H4 (cell line): Measurements from ENCODE around the gene POLR3K. TPM values are rescaled to one million over a fixed set of nuclear protein-coding genes. Genes with fewer than 3 reads are reported as not detected.
"Not testable (repeated sequence)": the region's sequence is repeated elsewhere in the genome, so short reads cannot be mapped to it uniquely, and the experiment has no call there.

Experiments used
- DNase-seq: peaks from one replicate; pipeline ENCODE4 v3.0.0-alpha.2; 2015; ENCODE audit warnings: low spot score
- total RNA-seq: library from RNA; depleted of rRNA; stranded (reverse); fragments of >200 nt; shearing (Covaris generic); gene quantifications from 2 replicates; pipeline ENCODE4 v1.2.3, GENCODE V29; 2014

Gene POLR3K
- total RNA-seq, 1 experiment from 2014 or later, result 12.5 TPM

- no peak for DNase-seq
Measured at GRCh38 chr16:63998-64913, 10.8 kb upstream of the POLR3K start.

DNA sequence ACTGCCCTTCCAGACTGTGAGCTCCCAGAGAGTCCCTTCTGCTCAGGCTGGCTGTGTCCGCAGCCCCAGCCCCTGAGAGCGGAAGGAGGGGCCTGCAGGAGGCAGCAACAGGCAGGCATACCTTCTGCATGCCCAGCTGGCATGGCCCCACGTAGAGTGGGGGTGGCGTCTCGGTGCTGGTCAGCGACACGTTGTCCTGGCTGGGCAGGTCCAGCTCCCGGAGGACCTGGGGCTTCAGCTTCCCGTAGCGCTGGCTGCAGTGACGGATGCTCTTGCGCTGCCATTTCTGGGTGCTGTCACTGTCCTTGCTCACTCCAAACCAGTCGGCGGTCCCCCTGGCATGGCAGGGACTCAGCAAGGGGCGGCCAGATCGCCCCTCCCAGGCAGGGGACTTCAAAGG lies 10.1 kb upstream of the POLR3K start:
- DNase-seq, result no peak

GRCh38 chr16:62968-63391 lies 9.6 kb upstream of the POLR3K start:
- DNase-seq, result no peak

- no peak for DNase-seq
Measured at GRCh38 chr16:62283-62967, 9.0 kb upstream of the POLR3K start.

DNA sequence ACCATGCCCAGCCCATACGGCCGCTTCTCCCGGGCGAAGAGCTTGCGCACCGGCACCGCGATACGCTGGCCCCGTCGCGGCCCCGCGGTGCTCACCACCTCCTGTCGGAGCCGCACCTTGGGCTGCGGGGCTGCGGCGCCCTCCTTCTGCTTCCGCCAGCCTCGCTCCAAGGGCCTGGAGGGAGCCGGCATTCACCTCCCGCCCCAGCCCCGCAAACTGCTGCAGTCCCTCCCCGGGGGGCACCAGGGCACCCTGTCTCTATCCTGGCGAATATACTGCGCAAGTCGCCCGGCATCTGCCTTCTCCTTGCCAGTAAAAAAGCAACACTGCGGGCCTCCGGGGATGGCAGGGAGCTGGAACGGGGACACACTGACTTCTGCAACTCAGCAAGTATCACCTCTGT lies 8.5 kb upstream of the POLR3K start:
- DNase-seq, result no peak

- DNase-seq, result no peak
Measured at GRCh38 chr16:60929-61878, 7.8 kb upstream of the POLR3K start.

- no peak for DNase-seq
Measured at GRCh38 chr16:60166-60565, 6.8 kb upstream of the POLR3K start.

DNA sequence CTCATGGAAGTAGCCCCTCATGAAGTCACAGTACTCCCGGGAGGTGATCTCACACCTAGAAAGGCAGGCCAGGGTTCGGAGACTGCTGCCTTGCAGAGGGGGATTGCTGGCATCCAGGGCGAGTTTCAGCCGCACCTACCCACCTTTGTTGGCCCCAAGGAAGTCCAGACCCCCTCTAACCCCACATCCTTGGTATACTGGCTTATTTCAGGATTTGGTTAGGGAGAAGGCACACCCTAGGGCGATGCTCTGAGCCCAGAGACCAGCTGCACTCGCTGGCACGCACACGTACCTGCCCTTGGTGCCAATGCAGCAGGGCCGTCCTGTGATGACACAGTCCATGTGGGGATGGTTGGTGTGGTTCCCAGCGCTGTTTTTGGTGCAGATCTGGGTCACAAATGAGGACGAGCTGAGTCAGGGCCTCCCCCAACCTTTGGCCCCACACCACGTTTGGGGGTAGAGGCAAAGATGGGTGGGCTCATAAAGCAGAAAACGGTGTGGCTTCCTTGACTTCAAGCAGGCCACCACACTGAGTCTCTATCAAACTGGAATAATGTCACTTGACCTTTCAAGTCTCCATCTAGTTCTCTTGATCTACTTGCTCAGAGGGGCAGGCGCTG lies 6.1 kb upstream of the POLR3K start:
- DNase-seq, result no peak

GRCh38 chr16:58491-59439 lies 5.4 kb upstream of the POLR3K start:
- DNase-seq, result no peak

DNA sequence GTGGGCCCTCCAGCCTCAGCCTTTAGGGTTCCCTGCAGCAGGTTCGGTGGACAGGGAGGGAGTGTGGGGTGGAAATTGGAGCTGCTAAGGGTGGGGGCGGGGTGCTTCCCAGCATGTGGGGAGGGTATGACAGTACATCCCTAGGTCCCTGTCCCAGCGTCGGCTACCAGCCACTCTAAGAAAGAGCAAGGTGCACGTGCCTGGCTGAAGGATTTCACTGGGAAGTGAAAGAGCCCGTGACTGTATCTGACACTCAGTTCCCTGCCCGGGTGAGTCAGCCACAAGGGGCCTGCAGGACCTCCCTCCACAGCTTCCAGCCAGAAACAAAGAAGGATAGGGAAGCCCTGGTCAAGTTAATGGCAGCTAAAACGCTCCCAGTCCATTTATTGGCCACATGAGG lies 4.3 kb upstream of the POLR3K start:
- no peak for DNase-seq

- DNase-seq, result no peak
Measured at GRCh38 chr16:56231-56927, 3.0 kb upstream of the POLR3K start.

DNA sequence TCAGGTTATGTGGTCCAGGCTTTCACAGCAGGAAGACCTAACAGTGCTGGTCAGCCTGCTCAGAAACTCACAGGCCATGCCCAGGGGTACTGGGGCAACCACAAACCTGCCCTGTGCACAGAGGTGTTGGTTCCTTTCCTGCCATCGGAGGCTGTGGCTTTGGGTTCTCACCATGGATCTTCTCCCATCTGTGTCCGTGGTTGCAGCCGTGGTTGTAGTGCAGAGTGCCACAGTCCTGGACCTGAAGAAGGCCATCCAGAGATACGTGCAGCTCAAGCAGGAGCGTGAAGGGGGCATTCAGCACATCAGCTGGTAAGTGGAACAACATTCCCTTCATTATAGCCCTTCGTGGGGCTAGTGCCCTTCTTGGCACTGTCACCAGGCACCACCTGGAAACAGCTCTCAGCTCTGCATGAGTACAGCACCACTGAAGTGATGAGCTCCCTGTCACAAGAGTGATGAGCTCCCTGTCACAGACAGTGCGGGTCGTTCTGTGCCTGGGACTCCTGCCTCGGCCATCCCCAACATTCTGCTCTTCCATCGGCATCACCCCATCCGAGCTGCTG lies 2.2 kb upstream of the POLR3K start:
- no peak for DNase-seq

DNA sequence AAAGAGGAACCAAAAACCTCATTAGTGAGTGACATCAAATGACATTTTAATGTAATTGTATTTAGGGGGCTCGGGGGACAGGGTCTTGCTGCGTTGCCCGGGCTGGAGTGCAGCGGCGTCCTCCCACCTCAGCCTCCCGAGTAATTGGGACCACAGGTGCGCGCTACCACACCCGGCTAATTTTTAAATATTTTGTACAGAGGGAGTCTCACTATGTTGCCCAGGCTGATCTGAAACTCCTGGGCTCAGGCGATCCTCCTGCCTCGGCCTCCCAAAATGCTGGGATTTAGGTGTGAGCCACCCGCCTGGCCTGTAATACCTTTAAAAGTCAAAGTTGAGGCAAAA lies 801 bp upstream of the POLR3K start:
- DNase-seq, result no peak

GRCh38 chr16:50769-51591 lies 2.4 kb downstream of the POLR3K start:
- no peak for DNase-seq

- DNase-seq, result no peak
Measured at GRCh38 chr16:47234-47633, 6.2 kb downstream of the POLR3K start.

DNA sequence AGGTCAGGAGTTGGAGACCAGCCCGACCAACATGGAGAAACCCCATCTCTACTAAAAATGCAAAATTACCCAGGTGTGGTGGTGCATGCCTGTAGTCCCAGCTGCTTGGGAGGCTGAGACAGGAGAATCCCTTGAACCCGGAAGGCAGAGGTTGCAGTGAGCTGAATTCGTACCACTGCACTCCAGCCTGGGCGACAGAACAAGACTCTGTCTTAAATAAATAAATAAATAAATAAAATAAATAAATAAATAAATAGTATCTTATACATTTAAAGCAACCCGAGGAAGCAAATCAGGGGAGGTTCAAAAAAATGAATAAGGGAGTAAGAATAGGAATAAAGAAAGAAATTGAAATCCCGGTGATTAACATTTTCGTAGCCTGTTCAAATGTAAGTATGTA lies 6.9 kb downstream of the POLR3K start:
- not testable (repeated sequence) for DNase-seq

DNA sequence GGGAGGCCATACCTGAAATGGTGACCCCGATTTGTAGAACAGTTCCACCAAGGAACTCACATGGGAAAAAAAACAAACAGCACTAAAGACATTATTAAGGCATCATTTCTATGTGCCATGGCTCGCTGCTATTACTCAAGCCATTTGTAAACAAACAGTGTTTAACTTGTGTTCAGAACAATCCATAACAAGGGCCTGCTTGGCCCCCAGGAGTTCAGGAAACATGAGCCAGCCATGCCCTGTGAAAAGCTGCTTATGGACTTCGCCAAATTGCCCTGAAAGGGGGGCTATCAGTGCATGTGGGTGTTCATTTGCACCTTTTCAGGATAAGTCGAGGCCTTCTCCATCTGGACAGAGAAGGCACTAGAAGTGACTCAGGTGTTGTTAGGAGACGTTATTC lies 8.0 kb downstream of the POLR3K start:
- DNase-seq, result no peak

- no peak for DNase-seq
Measured at GRCh38 chr16:44655-45054, 8.8 kb downstream of the POLR3K start.

DNA sequence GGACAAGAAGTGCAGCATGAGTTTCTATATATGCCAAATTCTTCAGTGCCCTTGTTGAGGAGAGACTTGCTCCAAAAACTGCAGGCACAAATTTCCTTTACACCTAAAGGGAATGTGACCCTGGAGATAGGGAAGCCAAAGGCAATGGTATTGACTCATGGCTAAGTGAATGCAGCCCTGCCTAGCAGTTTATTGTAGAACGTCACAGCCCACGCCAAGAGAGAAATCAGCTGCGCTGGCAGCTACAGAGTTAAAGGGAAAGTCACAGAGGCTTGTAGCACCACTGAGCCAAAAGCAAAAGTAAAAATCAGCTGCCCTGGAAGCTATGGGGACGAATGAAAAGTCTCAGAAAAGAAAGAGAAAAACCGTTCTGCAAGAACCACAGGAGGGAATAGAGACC lies 10.1 kb downstream of the POLR3K start:
- no peak for DNase-seq
